Liver (tissue), 9 donors: Measurements from ENCODE around the gene ASAP2. TPM values are rescaled to one million over a fixed set of nuclear protein-coding genes. Genes with fewer than 3 reads are reported as not detected.

Experiments used
- DNase-seq: peaks from one replicate; pipeline ENCODE4 v3.0.0-alpha.2; 2017; ENCODE audit warnings: low spot score
- H3K27ac ChIP-seq, 2 donors: one replicate each; pipeline ENCODE4 v1.7.0; 2013; ENCODE audit warnings: inconsistent platforms in 2 of 2, low read length in 2 of 2, control low read depth in 1 of 2, low read depth in 1 of 2, mild to moderate bottlenecking in 1 of 2
- H3K27me3 ChIP-seq, 4 donors: one replicate each; pipeline versions ENCODE4 v1.6.1 to v1.7.0; 2013; ENCODE audit warnings: low read length in 3 of 4, inconsistent platforms in 1 of 4, mild to moderate bottlenecking in 1 of 4, moderate library complexity in 1 of 4; ENCODE audit not compliant: control insufficient read depth in 4 of 4, insufficient read depth in 4 of 4
- H3K36me3 ChIP-seq, 4 donors: one replicate each; pipeline versions ENCODE4 v1.6.1 to v1.7.0; 2013; ENCODE audit warnings: low read length in 3 of 4, mild to moderate bottlenecking in 3 of 4, low read depth in 1 of 4, moderate library complexity in 1 of 4; ENCODE audit not compliant: control insufficient read depth in 4 of 4, insufficient read depth in 3 of 4
- H3K4me1 ChIP-seq, 4 donors: one replicate each; pipeline versions ENCODE4 v1.6.1 to v1.7.0; 2013; ENCODE audit warnings: low read length in 3 of 4, mild to moderate bottlenecking in 3 of 4, moderate library complexity in 1 of 4; ENCODE audit not compliant: control insufficient read depth in 4 of 4, insufficient read depth in 4 of 4
- H3K4me3 ChIP-seq, 3 donors: one replicate each; pipeline versions ENCODE4 v1.6.1 to v1.7.0; 2013; ENCODE audit warnings: low read length in 3 of 3, control low read depth in 1 of 3, low read depth in 1 of 3, mild to moderate bottlenecking in 1 of 3
- H3K9ac ChIP-seq, 2 donors: one replicate each; pipeline ENCODE4 v1.7.0; 2013; ENCODE audit warnings: low read length in 2 of 2, mild to moderate bottlenecking in 2 of 2, moderate library complexity in 2 of 2, control low read depth in 1 of 2, low read depth in 1 of 2
- H3K9me3 ChIP-seq, 4 donors: one replicate each; pipeline versions ENCODE4 v1.6.1 to v1.7.0; 2013; ENCODE audit warnings: low read length in 3 of 4; ENCODE audit not compliant: control insufficient read depth in 4 of 4
- EGR1 ChIP-seq, 2 donors: IDR thresholded peaks; 2 replicates each; pipeline ENCODE4 v1.6.1; 2016 to 2018; ENCODE audit warnings: antibody characterized with exemption in 2 of 2, low read depth in 2 of 2
- FOXA1 ChIP-seq: IDR thresholded peaks from 2 replicates; pipeline ENCODE4 v1.6.1; 2016; ENCODE audit warnings: antibody characterized with exemption
- FOXA2 ChIP-seq: IDR thresholded peaks from 2 replicates; pipeline ENCODE4 v1.6.1; 2016; ENCODE audit warnings: antibody characterized with exemption
- GABPA ChIP-seq, 2 donors: IDR thresholded peaks in 1 of 2; conservative IDR thresholded peaks in 1 of 2; 2 replicates each; pipeline ENCODE4 v1.6.1; 2016; ENCODE audit warnings: antibody characterized with exemption in 2 of 2, mild to moderate bottlenecking in 1 of 2, moderate library complexity in 1 of 2
- HNF4A ChIP-seq, 2 donors: conservative IDR thresholded peaks; 2 replicates each; pipeline ENCODE4 v1.6.1; 2016; ENCODE audit warnings: antibody characterized with exemption in 2 of 2, mild to moderate bottlenecking in 2 of 2
- HNF4G ChIP-seq: IDR thresholded peaks from 2 replicates; pipeline ENCODE4 v1.6.1; 2016; ENCODE audit warnings: antibody characterized with exemption
- JUND ChIP-seq, 2 donors: IDR thresholded peaks; 2 replicates each; pipeline ENCODE4 v1.6.1; 2016; ENCODE audit warnings: antibody characterized with exemption in 2 of 2
- NR2F2 ChIP-seq: IDR thresholded peaks from 2 replicates; pipeline ENCODE4 v1.6.1; 2016; ENCODE audit warnings: antibody characterized with exemption
- RAD21 ChIP-seq, 2 donors: IDR thresholded peaks; 2 replicates each; pipeline ENCODE4 v1.6.1; 2016; ENCODE audit warnings: antibody characterized with exemption in 2 of 2, mild to moderate bottlenecking in 2 of 2
- RXRA ChIP-seq, 2 donors: IDR thresholded peaks; 2 replicates each; pipeline ENCODE4 v1.6.1; 2017 to 2018; ENCODE audit warnings: antibody characterized with exemption in 2 of 2, mild to moderate bottlenecking in 1 of 2
- SP1 ChIP-seq: IDR thresholded peaks from 2 replicates; pipeline ENCODE4 v1.6.1; 2018; ENCODE audit warnings: antibody characterized with exemption, mild to moderate bottlenecking
- TAF1 ChIP-seq: conservative IDR thresholded peaks from 2 replicates; pipeline ENCODE4 v1.6.1; 2016; ENCODE audit warnings: antibody characterized with exemption, mild to moderate bottlenecking
- YY1 ChIP-seq: IDR thresholded peaks from 2 replicates; pipeline ENCODE4 v1.6.1; 2016; ENCODE audit warnings: antibody characterized with exemption, mild to moderate bottlenecking
- whole genome bisulfite sequencing: extraction: QIAGEN DNeasy Blood & Tissue Kit; methylation state at CpG from one replicate; pipeline ENCODE4 v1.1.7; 2013; 5-methylcytosine and 5-hydroxymethylcytosine counted together
- polyA plus RNA-seq, 2 donors: library from polyadenylated mRNA; stranded (reverse) in 1 of 2; unstranded in 1 of 2; fragments of 200-250 nt in 1 of 2; fragments of >200 nt in 1 of 2; fragmentation: Nextera tagmentation in 1 of 2; extraction: Ambion mirVana in 1 of 2; gene quantifications; one replicate each; pipeline versions ENCODE4 v1.2.1 to v1.2.3, GENCODE V29; 2013 to 2015
- total RNA-seq, 2 donors: library from RNA; depleted of rRNA; stranded (reverse); fragments of >200 nt; gene quantifications; one replicate each; pipeline ENCODE4 v1.2.3, GENCODE V29; 2014
- TF ChIP-seq, protein P1 (sequence below): IDR thresholded peaks from 2 replicates; pipeline ENCODE4 v1.6.1; 2016; ENCODE audit warnings: antibody characterized with exemption, mild to moderate bottlenecking
- TF ChIP-seq, protein P2 (sequence below): IDR thresholded peaks from 2 replicates; pipeline ENCODE4 v1.6.1; 2016; ENCODE audit warnings: antibody characterized with exemption
- TF ChIP-seq, protein P3 (sequence below): IDR thresholded peaks from 2 replicates; pipeline ENCODE4 v1.6.1; 2016; ENCODE audit warnings: antibody characterized with exemption
- TF ChIP-seq, protein P4 (sequence below): IDR thresholded peaks from 2 replicates; pipeline ENCODE4 v1.6.1; 2016; ENCODE audit warnings: antibody characterized with exemption
- TF ChIP-seq, protein P5 (sequence below): fragments of 150-350 bp; IDR thresholded peaks from 2 replicates; pipeline ENCODE4 v1.5.1; 2017; ENCODE audit warnings: improper control_type of control experiment, low read depth, low read length; ENCODE audit not compliant: missing input control
- donor health status: healthy.
- donor health status: healthy.
- donor health status: healthy.
- donor health status: healthy.
- donor health status: healthy.

Gene ASAP2
- total and polyA plus RNA-seq, 4 donors, result 0.36 to 5.9 (median 2.6) TPM

DNA sequence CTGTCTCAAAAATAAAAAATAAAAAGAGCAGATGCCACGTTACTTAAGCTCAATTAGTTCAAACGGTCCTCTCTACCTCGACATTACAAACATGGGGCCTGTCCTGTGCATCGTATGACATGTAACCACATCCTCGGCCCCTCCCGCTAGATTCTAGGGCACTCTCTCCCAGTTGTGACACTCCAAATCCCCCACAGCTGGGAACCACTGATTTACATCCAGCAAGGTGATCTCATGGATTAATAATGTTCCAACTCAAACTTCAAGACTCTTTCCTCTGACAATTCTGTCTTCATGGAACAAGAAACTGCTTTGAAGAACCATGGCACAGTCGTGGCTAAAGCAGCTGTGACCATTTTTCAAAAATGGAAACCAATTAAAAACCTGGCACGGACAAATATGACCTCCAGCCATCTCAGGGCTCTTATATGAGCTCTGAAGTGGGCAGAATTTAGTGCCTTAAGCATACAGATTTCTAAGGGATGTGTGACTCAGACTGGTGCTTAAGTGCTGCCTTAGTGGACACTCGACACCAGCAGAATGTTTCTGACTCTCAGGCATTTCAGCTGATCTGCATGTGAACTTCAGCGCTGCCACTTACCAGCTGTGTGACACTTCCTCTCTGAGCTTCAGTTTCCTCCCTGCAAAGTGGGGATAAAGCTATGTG lies 31.7 kb upstream of the ASAP2 start:
- no peaks in the 10 kb centered on the region for H3K9me3 ChIP-seq

DNA sequence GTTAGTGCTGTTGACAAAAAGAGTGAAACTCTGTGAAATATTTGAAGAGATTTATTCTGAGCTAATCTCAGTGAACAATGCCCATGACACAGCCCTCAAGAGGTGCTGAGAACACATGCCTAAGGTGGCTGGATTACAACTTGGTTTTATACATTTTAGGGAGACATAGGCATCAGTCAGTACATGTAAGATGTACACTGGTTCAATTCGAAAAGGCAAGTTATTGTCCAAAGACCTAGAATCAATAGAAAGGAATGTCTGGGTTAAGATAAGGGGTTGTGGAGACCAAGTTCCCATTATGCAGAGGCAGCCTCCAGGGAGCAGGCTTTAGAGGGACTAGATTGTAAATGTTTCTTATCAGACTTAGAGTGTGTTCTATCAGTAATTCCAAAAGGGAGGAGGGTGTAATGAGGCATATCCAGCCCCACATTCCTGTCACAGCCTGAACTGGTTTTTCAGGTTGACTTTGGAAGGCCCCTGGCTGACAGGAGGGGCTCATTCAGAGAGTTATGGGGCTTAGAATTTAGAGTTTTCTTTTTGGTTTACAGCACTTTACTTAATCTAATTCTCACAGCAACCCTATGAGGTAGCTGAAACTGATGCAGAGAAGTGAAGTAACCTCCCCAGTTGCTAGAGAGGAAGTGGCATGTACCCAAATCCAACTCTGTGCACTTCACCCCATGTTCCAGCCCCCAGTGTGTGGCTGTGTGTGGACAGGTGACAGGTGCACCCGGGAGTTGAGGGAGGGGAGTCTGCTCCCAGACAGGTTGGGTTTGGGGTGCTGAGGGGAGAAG lies 28.3 kb upstream of the ASAP2 start:
- no peaks in the 10 kb centered on the region for H3K9me3 ChIP-seq
- no peaks in the 10 kb centered on the region for H3K36me3 ChIP-seq
- peak overlapping the region in 1 of 2 donors; percentile 26 for H3K27ac ChIP-seq
- 46% methylated on average over 2 of the region's 2 CpGs for WGBS
- DNase-seq, result no peak
- H3K9ac ChIP-seq, result no peak overlapping the region
- H3K4me1 ChIP-seq, result no peaks in the 10 kb centered on the region
- no peak overlapping the region for H3K4me3 ChIP-seq
- TF ChIP-seq FOXA2 (no peak), EGR1 (IDR thresholded peaks at IDR 0.05; ENCODE audit: low read depth in 2 of 2) (no peak)
- no peaks in the 10 kb centered on the region for H3K27me3 ChIP-seq

More for the DNA sequence above, 31.7 kb upstream of the ASAP2 start:
- Histone ChIP-seq H3K27me3 (no peaks in the 10 kb centered on the region), H3K4me1 (no peaks in the 10 kb centered on the region), H3K36me3 (no peaks in the 10 kb centered on the region), H3K4me3 (no peak overlapping the region), H3K9ac (no peak overlapping the region), H3K27ac (no peak overlapping the region)
- WGBS, result 76% methylated on average over 10 of the region's 10 CpGs
- TF ChIP-seq FOXA2, result no peak
- DNase-seq, result no peak

DNA sequence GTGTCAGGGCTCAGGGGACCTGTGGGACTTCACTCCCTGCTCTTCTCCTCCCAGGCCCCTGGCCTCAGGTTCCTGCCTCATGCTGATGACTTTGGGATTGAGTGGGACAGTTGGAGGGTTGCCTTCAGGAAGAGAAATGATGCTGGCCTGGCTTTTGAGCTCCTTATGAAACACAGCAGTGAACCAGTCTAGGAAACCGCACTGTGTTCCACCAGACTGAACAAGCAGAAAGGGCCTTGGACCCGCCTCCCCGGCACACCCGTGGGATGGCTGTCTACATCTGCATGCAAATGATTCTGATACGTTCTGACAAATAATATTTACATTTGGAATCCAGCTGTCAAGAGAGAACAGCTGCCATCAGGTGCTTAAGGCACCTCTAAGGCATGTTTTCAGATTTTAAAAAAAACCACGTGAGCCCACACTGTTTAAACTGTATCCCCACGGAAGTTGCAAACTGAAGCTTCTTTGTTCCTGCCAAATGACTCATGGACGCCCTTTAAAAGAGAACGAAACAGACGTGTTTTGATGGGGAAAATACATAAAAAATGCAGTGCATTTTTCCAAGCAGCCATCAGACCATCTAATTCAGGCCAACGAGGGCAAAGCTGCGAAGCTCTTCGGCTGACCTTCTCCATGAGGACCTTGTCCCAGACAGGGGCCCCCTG lies 27.6 kb upstream of the ASAP2 start:
- Histone ChIP-seq H3K36me3 (no peaks in the 10 kb centered on the region), H3K9me3 (no peaks in the 10 kb centered on the region), H3K27me3 (no peaks in the 10 kb centered on the region), H3K9ac (no peak overlapping the region), H3K4me1 (no peaks in the 10 kb centered on the region), H3K4me3 (no peak overlapping the region), H3K27ac (peak overlapping the region in 1 of 2 donors; percentile 26)
- WGBS, result 67% methylated on average over 13 of the region's 13 CpGs
- DNase-seq, result no peak
- no peak for TF ChIP-seq TAF1
- peak in 1 of 2 donors; percentile 40 for TF ChIP-seq JUND (IDR thresholded peaks at IDR 0.05)
- no peak for TF ChIP-seq RAD21 (IDR thresholded peaks at IDR 0.05)
- TF ChIP-seq, protein P1, sequence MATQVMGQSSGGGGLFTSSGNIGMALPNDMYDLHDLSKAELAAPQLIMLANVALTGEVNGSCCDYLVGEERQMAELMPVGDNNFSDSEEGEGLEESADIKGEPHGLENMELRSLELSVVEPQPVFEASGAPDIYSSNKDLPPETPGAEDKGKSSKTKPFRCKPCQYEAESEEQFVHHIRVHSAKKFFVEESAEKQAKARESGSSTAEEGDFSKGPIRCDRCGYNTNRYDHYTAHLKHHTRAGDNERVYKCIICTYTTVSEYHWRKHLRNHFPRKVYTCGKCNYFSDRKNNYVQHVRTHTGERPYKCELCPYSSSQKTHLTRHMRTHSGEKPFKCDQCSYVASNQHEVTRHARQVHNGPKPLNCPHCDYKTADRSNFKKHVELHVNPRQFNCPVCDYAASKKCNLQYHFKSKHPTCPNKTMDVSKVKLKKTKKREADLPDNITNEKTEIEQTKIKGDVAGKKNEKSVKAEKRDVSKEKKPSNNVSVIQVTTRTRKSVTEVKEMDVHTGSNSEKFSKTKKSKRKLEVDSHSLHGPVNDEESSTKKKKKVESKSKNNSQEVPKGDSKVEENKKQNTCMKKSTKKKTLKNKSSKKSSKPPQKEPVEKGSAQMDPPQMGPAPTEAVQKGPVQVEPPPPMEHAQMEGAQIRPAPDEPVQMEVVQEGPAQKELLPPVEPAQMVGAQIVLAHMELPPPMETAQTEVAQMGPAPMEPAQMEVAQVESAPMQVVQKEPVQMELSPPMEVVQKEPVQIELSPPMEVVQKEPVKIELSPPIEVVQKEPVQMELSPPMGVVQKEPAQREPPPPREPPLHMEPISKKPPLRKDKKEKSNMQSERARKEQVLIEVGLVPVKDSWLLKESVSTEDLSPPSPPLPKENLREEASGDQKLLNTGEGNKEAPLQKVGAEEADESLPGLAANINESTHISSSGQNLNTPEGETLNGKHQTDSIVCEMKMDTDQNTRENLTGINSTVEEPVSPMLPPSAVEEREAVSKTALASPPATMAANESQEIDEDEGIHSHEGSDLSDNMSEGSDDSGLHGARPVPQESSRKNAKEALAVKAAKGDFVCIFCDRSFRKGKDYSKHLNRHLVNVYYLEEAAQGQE, result no peak
- TF ChIP-seq, protein P2, sequence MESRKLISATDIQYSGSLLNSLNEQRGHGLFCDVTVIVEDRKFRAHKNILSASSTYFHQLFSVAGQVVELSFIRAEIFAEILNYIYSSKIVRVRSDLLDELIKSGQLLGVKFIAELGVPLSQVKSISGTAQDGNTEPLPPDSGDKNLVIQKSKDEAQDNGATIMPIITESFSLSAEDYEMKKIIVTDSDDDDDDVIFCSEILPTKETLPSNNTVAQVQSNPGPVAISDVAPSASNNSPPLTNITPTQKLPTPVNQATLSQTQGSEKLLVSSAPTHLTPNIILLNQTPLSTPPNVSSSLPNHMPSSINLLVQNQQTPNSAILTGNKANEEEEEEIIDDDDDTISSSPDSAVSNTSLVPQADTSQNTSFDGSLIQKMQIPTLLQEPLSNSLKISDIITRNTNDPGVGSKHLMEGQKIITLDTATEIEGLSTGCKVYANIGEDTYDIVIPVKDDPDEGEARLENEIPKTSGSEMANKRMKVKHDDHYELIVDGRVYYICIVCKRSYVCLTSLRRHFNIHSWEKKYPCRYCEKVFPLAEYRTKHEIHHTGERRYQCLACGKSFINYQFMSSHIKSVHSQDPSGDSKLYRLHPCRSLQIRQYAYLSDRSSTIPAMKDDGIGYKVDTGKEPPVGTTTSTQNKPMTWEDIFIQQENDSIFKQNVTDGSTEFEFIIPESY, result no peak
- no peak for TF ChIP-seq YY1
- no peak for TF ChIP-seq HNF4G
- no peak for TF ChIP-seq EGR1 (IDR thresholded peaks at IDR 0.05; ENCODE audit: low read depth in 2 of 2)
- no peak for TF ChIP-seq RXRA (IDR thresholded peaks at IDR 0.05)
- TF ChIP-seq SP1, result peak; percentile 22
- TF ChIP-seq, protein P3, sequence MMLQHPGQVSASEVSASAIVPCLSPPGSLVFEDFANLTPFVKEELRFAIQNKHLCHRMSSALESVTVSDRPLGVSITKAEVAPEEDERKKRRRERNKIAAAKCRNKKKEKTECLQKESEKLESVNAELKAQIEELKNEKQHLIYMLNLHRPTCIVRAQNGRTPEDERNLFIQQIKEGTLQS, result no peak
- TF ChIP-seq FOXA1, result no peak
- no peak for TF ChIP-seq GABPA (IDR thresholded peaks at IDR 0.05 in 1 of 2, conservative IDR thresholded peaks at IDR 0.05 in 1 of 2)
- TF ChIP-seq, protein P4, sequence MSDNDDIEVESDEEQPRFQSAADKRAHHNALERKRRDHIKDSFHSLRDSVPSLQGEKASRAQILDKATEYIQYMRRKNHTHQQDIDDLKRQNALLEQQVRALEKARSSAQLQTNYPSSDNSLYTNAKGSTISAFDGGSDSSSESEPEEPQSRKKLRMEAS, result no peak
- TF ChIP-seq NR2F2, result peak; percentile 79
- no peak for TF ChIP-seq HNF4A (conservative IDR thresholded peaks at IDR 0.05)
- TF ChIP-seq, protein P5, sequence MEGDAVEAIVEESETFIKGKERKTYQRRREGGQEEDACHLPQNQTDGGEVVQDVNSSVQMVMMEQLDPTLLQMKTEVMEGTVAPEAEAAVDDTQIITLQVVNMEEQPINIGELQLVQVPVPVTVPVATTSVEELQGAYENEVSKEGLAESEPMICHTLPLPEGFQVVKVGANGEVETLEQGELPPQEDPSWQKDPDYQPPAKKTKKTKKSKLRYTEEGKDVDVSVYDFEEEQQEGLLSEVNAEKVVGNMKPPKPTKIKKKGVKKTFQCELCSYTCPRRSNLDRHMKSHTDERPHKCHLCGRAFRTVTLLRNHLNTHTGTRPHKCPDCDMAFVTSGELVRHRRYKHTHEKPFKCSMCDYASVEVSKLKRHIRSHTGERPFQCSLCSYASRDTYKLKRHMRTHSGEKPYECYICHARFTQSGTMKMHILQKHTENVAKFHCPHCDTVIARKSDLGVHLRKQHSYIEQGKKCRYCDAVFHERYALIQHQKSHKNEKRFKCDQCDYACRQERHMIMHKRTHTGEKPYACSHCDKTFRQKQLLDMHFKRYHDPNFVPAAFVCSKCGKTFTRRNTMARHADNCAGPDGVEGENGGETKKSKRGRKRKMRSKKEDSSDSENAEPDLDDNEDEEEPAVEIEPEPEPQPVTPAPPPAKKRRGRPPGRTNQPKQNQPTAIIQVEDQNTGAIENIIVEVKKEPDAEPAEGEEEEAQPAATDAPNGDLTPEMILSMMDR, result no peak
- TF ChIP-seq FOXA2, result no peak
